ENCODE data around the gene AIPL1. TPM values are rescaled to one million over a fixed set of nuclear protein-coding genes. Genes with fewer than 3 reads are reported as not detected.

Gene AIPL1
- total RNA-seq, 1 donor from 2014 or later, result not detected

GRCh38 chr17:6452471-6453266 lies 17.7 kb upstream of the AIPL1 start:
- no peak for DNase-seq (ENCODE audit: extremely low read depth, low read depth, low spot score)

- DNase-seq (ENCODE audit: extremely low read depth, low read depth, low spot score), result no peak
Measured at GRCh38 chr17:6450926-6451832, 16.3 kb upstream of the AIPL1 start.

- no peak for DNase-seq (ENCODE audit: extremely low read depth, low read depth, low spot score)
Measured at GRCh38 chr17:6449307-6449706, 14.4 kb upstream of the AIPL1 start.

- DNase-seq (ENCODE audit: extremely low read depth, low read depth, low spot score), result no peak
Measured at GRCh38 chr17:6448473-6448872, 13.6 kb upstream of the AIPL1 start.

GRCh38 chr17:6446516-6447100 lies 11.7 kb upstream of the AIPL1 start:
- no peak for DNase-seq (ENCODE audit: extremely low read depth, low read depth, low spot score)

GRCh38 chr17:6444571-6445335 lies 9.8 kb upstream of the AIPL1 start:
- DNase-seq (ENCODE audit: extremely low read depth, low read depth, low spot score), result no peak

- peak; percentile 10 for DNase-seq (ENCODE audit: extremely low read depth, low read depth, low spot score)
Measured at GRCh38 chr17:6443692-6444570, 9.0 kb upstream of the AIPL1 start, which contains the start of gene PIMREG. Gene PIMREG, plus strand, starts transcription at chr17:6444455. Its CDS starts 656 bp downstream, at chr17:6445111.

GRCh38 chr17:6442775-6443174 lies 7.9 kb upstream of the AIPL1 start:
- no peak for DNase-seq (ENCODE audit: extremely low read depth, low read depth, low spot score)

- no peak for DNase-seq (ENCODE audit: extremely low read depth, low read depth, low spot score)
Measured at GRCh38 chr17:6439951-6440350, 5.0 kb upstream of the AIPL1 start.

- no peak for DNase-seq (ENCODE audit: extremely low read depth, low read depth, low spot score)
Measured at GRCh38 chr17:6437956-6438355, 3.0 kb upstream of the AIPL1 start.

GRCh38 chr17:6437466-6437865 lies 2.5 kb upstream of the AIPL1 start:
- DNase-seq (ENCODE audit: extremely low read depth, low read depth, low spot score), result no peak

- DNase-seq (ENCODE audit: extremely low read depth, low read depth, low spot score), result no peak
Measured at GRCh38 chr17:6435968-6436367, 1.0 kb upstream of the AIPL1 start.

GRCh38 chr17:6430769-6431168 lies 4.2 kb downstream of the AIPL1 start:
- no peak for DNase-seq (ENCODE audit: extremely low read depth, low read depth, low spot score)

GRCh38 chr17:6429266-6429665 lies 5.7 kb downstream of the AIPL1 start:
- DNase-seq (ENCODE audit: extremely low read depth, low read depth, low spot score), result no peak

GRCh38 chr17:6428207-6428965 lies 6.5 kb downstream of the AIPL1 start:
- DNase-seq (ENCODE audit: extremely low read depth, low read depth, low spot score), result no peak

- DNase-seq (ENCODE audit: extremely low read depth, low read depth, low spot score), result no peak
Measured at GRCh38 chr17:6427279-6427781, 7.6 kb downstream of the AIPL1 start.

- DNase-seq (ENCODE audit: extremely low read depth, low read depth, low spot score), result no peak
Measured at GRCh38 chr17:6426356-6427101, 8.4 kb downstream of the AIPL1 start.

- DNase-seq (ENCODE audit: extremely low read depth, low read depth, low spot score), result no peak
Measured at GRCh38 chr17:6425407-6425806, 9.5 kb downstream of the AIPL1 start.

Measured in glomerular endothelial cell (primary cell).